ENCODE data around the gene PSMD12. TPM values are rescaled to one million over a fixed set of nuclear protein-coding genes. Genes with fewer than 3 reads are reported as not detected.
"Not testable (repeated sequence)": the region's sequence is repeated elsewhere in the genome, so short reads cannot be mapped to it uniquely, and the experiment has no call there.

Gene PSMD12
- total and polyA plus RNA-seq, 8 donors, result 4.9 to 44.6 (median 17.4) TPM

DNA sequence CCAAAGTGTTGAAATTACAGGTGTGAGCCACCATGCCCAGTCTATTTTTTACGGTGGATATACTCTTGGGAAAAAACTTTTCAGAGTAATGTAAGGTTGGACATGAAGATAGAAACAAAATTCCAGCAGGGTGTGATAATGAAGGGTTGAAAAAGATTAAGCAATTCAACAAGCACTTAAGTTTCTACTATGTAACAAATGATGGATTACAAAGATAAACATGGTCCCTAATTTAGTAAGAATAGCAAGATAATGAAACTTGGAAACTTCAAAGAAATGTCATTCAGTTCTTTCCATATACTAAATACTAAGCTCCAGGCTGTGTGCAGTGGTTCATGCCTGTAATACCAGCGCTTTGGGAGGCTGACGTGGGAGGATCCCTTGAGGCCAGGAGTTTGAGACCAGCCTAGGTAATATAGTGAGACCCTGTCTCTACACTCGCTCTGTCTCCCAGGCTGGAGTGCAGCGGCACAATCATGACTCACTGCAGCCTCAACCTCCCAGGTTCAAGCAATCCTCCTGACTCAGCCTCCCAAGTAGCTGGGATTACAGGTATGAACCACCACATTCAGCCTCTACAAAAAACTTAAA, 31.0 kb downstream of the PSMD12 start:
- H3K27me3 ChIP-seq, result no peaks in the 10 kb centered on the region
- no peaks in the 10 kb centered on the region for H3K9me3 ChIP-seq
- H3K36me3 ChIP-seq, result peaks cover 0 to 30% (median 19%) of the 10 kb centered on the region in 4 donors
- WGBS, 5 donors, result 82 to 96% (median 88%) methylated on average over 5 of the region's 5 CpGs
- H3K4me1 ChIP-seq, result no peaks in the 10 kb centered on the region
- no peak overlapping the region for H3K4me3 ChIP-seq
- no peak overlapping the region for H3K27ac ChIP-seq
- no peak for DNase-seq
- intact Hi-C loops (cut with DNase I; ENCODE audit: low total_unique reads), result no loop called here
- TF ChIP-seq POLR2A (IDR thresholded peaks at IDR 0.05) (no peak), POLR2AphosphoS5 (IDR thresholded peaks at IDR 0.05) (no peak), EP300 (IDR thresholded peaks at IDR 0.05) (no peak)
- TF ChIP-seq, protein P1, sequence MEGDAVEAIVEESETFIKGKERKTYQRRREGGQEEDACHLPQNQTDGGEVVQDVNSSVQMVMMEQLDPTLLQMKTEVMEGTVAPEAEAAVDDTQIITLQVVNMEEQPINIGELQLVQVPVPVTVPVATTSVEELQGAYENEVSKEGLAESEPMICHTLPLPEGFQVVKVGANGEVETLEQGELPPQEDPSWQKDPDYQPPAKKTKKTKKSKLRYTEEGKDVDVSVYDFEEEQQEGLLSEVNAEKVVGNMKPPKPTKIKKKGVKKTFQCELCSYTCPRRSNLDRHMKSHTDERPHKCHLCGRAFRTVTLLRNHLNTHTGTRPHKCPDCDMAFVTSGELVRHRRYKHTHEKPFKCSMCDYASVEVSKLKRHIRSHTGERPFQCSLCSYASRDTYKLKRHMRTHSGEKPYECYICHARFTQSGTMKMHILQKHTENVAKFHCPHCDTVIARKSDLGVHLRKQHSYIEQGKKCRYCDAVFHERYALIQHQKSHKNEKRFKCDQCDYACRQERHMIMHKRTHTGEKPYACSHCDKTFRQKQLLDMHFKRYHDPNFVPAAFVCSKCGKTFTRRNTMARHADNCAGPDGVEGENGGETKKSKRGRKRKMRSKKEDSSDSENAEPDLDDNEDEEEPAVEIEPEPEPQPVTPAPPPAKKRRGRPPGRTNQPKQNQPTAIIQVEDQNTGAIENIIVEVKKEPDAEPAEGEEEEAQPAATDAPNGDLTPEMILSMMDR (IDR thresholded peaks at IDR 0.05), result no peak

DNA sequence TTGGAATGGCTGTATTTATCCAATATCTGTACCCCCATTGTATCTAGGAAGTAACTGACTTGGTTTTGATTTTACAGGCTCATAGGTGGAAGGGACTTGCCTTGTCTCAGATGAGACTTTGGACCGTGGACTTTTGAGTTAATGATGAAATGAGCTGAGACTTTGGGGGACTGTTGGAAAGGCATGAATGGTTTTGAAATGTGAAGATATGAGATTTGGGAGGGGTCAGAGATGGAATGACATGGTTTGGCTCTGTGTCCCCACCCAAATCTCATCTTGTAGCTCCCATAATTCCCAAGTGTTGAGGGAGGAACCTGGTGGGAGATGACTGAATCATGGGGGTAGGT, 34.2 kb downstream of the PSMD12 start:
- WGBS, 5 donors, result 84 to 93% (median 91%) methylated on average over 1 of the region's 1 CpG
- H3K4me3 ChIP-seq; H3K27me3 ChIP-seq; DNase-seq; intact Hi-C loops (cut with DNase I; ENCODE audit: low total_unique reads); H3K4me1 ChIP-seq; H3K27ac ChIP-seq; H3K9me3 ChIP-seq; H3K36me3 ChIP-seq: not testable (repeated sequence)

DNA sequence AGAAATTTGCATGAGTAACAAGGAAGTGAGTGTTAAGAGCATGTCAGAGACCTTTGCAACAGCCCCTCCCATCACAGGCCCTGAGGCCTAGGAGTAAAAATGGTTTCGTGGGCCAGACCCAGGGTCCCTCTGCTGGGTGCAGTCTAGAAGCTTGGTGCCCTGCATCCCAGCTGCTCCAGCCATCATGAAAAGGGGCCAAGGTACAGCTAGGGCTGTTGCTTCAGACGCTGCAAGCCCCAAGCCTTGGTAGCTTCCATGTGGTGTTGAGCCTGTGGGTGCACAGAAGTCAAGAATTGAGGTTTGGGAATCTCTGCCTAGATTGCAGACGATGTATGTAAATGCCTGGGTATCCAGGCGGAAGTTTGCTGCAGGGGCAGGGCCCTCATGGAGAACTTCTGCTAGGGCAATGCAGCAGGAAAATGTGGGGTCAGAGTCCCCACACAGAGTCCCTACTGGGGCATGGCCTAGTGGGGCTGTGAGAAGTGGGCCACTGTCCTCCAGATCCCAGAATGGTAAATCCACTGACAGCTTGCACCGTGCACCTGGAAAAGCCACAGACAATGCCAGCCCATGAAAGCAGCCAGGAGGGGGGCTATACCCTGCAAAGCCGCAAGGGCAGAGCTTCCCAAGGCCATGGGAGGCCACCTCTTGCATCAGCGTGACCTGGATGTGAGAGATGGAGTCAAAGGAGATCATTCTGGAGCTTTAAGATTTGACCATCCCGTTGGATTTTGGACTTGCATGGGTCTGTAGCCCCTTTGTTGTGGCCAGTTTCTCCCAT, 34.8 kb downstream of the PSMD12 start:
- H3K4me1 ChIP-seq; DNase-seq; H3K27me3 ChIP-seq; H3K4me3 ChIP-seq; H3K27ac ChIP-seq; H3K9me3 ChIP-seq; H3K36me3 ChIP-seq; intact Hi-C loops (cut with DNase I; ENCODE audit: low total_unique reads): not testable (repeated sequence)
- 90 to 95% (median 92%) methylated on average over 6 to 8 of the region's 8 CpGs for WGBS, 5 donors

DNA sequence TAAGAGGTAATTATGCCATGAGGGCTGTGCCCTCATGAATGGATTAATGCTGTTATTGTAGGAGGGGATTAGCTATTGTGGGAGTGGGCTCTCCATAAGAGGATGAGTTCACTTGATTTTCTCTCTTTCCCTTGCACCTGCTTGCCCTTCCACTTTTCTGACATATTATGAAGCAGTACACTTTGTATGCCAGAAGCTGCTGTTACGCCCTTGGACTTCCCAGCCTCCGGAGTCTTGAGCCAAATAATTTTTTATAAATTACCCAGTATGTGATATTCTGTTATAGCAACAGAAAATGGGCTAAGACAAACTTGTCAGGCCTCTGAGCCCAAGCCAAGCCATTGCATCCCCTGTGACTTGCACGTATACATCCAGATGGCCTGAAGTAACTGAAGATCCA, 38.4 kb downstream of the PSMD12 start:
- no peaks in the 10 kb centered on the region for H3K27me3 ChIP-seq
- H3K9me3 ChIP-seq, result peaks cover 0 to 8% (median 3%) of the 10 kb centered on the region in 4 donors
- intact Hi-C loops (cut with DNase I; ENCODE audit: low total_unique reads), result no loop called here
- no peak for DNase-seq
- WGBS, 5 donors, result 72 to 96% (median 88%) methylated on average over 3 of the region's 3 CpGs
- H3K4me1 ChIP-seq, result no peaks in the 10 kb centered on the region
- H3K27ac ChIP-seq, result no peak overlapping the region
- TF ChIP-seq POLR2AphosphoS5 (IDR thresholded peaks at IDR 0.05) (no peak), POLR2A (IDR thresholded peaks at IDR 0.05) (no peak), EP300 (IDR thresholded peaks at IDR 0.05) (no peak)
- TF ChIP-seq, protein P1 (IDR thresholded peaks at IDR 0.05), result no peak
- no peaks in the 10 kb centered on the region for H3K36me3 ChIP-seq
- no peak overlapping the region for H3K4me3 ChIP-seq

DNA sequence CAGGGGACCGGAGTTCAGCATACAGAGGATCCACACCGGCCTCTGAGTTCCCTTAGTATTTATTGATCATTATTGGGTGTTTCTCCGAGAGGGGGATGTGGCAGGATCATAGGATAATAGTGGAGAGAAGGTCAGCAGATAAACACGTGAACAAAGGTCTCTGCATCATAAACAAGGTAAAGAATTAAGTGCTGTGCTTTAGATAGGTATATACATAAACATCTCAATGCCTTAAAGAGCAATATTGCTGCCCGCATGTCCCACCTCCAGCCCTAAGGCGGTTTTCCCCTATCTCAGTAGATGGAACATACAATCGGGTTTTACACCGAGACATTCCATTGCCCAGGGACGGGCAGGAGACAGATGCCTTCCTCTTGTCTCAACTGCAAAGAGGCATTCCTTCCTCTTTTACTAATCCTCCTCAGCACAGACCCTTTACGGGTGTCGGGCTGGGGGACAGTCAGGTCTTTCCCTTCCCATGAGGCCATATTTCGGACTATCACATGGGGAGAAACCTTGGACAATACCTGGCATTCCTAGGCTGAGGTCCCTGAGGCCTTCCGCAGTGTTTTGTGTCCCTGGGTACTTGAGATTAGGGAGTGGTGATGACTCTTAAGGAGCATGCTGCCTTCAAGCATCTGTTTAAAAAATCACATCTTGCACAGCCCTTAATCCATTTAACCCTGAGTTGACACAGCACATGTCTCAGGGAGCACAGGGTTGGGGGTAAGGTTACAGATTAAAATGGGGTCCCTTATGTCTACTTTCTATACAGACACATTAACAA, 39.2 kb downstream of the PSMD12 start:
- H3K36me3 ChIP-seq; intact Hi-C loops (cut with DNase I; ENCODE audit: low total_unique reads); DNase-seq; H3K9me3 ChIP-seq; H3K27me3 ChIP-seq; H3K4me1 ChIP-seq; H3K4me3 ChIP-seq; H3K27ac ChIP-seq: not testable (repeated sequence)
- WGBS, 5 donors, result 81 to 90% (median 86%) methylated on average over 10 to 13 of the region's 13 CpGs

Data from stomach (tissue), 9 donors.